ENCODE results near the gene NPW.

The NPW gene

GRCh38 chr16:2037115-2037514 is 17.5 kb downstream of the NPW start:
- no peak for DNase-seq

DNA sequence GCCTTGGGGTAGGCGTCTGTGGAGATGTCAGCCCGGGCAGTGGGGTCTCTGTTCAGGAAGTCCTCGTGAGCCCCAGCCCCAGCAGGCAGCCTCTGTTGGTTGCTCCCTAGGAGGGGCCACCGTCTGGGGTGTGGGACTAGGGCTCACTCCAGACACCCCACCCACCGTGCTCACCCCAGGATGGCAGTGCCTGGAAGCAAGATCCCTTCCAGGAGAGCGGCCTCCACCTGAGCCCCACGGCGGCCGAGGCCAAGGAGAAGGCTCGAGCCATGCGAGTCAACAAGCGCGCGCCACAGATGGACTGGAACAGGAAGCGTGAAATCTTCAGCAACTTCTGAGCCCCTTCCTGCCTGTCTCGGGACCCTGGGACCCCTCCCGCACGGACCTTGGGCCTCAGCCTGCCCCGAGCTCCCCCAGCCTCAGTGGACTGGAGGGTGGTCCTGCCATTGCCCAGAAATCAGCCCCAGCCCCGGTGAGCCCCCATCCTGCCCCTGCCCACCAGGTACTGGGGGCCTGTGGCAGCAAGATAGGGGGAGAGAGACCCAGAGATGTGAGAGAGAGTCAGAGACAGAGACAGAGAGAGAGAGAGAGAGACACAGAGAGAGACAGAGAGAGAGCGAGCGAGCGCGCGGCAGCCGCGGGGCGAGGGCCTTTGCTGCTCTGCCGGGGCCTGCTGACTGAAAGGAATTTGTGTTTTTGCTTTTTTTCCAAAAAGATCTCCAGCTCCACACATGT is 18.2 kb downstream of the NPW start:
- no peak for DNase-seq

- no peak for DNase-seq
Measured at GRCh38 chr16:2038382-2039231, 19.0 kb downstream of the NPW start.

DNA sequence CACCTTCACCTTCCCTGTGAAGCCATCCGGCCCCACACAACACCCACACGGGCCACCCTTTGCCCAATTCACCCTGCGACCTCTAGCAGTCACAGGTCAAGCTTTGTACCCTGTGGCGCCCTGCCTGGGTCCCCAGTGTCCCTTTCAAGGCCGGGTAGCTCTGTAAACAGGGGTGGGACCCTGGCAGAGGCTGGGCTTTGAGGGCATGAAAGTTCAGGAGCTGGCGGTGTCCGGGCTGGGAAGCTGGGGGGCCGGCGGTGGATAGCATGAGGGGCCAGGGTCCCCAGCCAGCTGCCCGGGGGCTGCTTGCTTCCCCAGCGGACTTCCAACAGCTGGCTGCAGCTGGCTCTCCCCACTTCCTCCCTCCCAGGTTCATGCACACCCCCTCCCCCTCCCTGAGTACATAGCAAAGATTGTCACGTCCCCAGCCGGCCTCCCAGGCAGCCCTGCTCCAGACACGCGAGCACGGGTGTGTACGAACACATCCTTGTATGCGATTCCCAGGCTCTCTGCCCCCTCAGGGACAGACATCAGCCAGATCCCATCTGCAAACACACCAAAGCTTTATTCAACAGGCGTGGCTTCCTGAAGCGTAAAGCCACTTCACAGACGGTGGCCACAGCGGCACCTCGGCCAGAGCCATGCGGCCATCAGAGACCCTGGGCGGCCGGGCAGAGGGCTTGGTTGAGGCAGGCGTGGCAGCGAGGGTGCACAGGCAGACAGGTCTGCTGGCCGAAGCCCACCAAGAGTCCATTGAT is 19.9 kb downstream of the NPW start:
- DNase-seq = no peak

DNA sequence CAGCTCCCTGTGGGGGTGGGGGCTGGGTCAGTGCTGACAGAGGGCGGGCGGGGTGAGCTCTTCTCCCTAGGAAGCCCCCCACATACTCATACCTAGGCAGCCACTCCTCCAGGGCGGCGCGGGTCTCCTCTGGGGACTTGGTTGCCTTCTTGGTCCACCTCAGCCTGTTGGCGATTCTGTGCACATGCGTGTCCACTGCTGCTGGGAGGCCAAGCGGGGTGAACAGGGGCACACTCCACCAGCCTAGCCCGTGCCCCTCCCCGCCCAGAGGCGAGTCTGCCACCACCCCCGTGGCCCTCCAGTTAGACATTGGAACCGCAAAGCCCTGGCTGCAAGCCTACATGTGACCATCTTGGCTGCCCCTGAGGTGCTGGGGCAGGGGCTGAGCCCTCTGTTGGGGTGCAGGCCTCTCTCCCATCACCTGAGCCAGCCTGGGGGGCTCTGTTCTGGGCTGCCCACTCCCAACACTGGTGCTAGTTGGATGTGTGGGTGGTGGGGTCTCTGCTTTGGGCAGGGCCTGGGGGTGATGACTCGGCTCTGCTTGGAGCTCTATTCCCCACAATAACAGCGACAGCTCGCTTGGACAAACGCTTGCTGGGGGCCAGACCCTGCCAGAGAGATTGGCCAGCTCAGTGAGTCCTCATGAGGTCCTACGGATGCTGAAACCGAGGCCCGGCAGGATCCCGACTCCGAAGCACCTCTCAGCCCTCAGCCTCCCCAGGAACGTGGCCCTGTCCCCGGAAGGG is 20.6 kb downstream of the NPW start:
- no peak for DNase-seq

- DNase-seq = no peak
Measured at GRCh38 chr16:2040787-2041522, 21.4 kb downstream of the NPW start.

DNA sequence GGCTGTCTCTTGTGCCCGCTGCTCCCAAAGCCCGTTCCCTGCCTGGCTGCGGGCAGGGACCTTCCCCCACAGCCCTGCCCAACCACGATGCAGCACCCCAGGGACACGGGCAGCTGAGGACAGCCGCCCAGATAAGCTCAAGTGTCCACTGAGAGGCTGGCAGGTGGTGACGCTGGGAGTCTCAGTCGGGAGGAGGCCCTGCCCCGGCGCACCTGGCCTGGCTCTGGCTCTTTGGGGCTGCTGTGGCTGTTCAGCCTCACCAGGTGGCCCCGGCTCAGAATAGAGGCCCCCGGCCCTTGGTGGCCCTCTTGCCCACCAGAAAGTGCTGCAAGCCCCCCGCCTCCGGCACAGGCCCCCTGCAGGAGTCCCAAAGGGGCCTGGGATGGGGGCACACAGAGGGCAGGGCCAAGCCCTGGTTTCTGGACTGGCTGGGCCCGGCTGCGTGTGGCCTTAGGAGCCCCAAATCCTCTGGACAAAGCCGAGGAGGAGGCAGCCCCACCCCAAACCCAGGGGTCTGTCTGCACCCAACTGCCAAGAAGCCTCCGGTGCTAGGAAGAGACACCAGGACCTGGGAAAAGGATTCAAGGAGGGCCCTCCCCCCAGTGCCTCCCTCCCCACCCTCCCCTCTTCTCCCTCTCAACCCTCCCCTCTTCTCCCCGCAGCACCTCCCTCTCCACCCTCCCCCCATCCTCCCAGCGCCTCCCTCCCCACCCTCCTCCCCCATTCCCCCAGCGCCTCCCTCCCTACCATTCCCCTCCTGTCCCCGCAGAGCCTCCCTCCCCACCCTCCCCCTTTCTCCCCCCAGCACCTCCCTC is 22.8 kb downstream of the NPW start:
- no peak for DNase-seq

DNA sequence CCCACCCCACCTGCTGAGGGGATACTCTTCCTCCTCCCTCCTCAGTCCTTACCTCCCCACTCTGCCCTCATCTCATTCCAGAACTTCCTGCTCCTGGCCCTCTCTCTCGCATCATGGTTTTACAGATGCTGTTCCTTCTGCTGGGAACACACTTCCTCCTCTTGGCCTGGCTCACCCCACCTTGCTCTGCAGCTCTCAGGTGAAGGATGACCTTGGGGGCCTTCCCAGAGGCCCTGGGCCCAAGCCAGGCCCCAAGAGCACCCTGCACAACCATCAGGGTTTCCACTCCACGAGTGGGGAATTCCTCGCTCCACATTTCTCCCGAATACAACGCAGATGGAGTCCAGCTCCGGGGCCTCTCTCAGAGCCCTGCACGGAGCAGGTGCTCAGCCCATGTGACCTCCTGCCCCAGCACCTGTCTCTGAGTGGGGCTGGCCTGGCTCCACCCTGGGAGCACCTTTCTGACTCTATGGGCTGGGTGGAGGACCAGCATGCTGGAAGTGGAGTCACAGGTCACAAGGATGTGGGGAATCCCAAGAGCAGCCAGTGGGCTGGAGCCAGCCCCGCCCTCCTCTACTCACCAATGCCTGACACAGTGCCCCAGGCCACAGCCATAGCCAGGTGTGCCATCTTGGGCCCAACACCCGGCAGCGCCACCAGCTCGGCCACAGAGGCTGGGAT is 23.5 kb downstream of the NPW start:
- no peak for DNase-seq

DNA sequence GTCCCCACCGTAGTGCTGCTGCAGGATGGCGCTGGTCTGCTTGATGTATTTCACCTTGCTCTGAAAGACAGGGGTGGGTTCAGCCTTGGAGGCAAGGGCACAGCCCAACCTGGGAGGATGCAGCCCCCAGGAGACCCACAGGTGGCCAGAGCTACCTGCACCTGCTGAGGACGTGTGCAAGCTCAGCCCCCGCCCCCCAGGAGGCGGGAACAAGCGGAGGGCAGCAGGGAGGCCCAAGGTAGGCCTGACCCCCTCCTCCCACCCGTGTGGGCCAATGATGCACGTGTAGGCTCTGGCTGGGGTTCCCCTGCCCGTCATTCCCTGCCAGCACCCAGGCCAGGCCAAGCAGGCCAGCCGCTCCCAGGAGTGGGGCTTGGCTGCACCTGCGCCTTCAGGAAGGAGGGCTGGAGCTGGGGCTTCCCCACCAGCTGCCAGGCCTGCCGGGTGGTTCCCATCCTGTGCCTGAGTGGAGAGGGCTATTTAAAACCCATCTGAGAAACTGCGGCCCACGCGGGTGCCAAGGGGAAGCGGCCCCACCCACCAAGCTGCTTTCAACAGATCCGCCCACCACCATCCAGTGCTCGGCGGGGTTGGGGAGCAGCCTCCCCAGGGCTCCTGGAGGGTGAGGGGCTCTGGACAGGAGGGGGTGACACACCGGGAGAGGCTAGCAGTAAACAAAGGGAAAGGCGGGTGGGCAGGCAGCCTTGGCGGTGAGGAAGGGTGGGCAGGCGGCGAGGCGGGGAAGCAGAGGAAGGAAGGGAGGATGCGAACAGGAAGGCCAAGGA is 24.3 kb downstream of the NPW start:
- peak; percentile 75 for DNase-seq

DNA sequence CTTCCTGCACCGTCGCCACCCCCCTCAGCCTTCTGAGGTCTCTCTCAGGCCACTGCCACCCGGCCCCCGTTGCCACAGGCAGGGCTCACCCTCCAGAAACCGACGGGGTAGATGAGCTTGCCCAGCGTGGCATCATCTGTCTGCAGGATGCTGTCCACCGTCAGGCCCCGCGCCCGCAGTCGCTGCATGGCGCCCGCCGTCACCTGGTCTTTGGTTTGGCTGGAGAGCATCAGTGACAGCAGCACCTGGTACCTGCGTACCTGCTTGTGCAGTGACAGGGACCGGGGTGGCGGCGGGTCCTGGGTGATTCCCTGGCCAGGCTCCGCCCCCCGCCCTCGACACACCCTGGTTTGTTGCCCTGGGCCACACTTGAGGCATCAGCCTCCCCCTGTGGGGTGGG is 25.0 kb downstream of the NPW start:
- no peak for DNase-seq

- no peak for DNase-seq
Measured at GRCh38 chr16:2045965-2046892, 26.6 kb downstream of the NPW start.

DNA sequence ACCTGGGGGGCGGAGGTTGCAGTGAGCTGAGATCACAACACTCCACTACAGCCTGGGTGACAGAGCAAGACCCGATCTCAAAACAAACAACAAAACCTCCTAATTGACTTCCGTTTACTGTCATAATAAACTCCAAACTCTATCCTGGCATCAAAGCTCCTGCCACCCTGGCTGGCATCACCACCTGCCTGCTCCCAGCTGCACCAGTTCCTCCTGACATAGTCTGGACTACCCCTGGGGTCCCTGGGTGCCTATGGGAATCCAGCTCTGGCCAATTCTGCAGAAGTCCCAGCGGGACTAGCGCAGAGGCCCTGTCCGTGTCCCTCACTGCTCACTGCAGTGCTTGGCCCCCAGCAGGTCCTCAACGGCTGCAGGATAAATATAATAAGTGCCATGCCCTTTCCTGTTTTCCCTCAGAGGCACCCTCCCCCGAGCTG is 27.3 kb downstream of the NPW start:
- DNase-seq = no peak

- DNase-seq = peak; percentile 97
Measured at GRCh38 chr16:2047330-2048115, 27.9 kb downstream of the NPW start, which contains the start of the genes NTHL1 and TSC2. Gene NTHL1 (minus strand): TSS chr16:2047834. CDS start chr16:2047823, 11 bp downstream. Gene TSC2 (plus strand): TSS chr16:2047985. CDS start chr16:2048616, 631 bp downstream.

DNA sequence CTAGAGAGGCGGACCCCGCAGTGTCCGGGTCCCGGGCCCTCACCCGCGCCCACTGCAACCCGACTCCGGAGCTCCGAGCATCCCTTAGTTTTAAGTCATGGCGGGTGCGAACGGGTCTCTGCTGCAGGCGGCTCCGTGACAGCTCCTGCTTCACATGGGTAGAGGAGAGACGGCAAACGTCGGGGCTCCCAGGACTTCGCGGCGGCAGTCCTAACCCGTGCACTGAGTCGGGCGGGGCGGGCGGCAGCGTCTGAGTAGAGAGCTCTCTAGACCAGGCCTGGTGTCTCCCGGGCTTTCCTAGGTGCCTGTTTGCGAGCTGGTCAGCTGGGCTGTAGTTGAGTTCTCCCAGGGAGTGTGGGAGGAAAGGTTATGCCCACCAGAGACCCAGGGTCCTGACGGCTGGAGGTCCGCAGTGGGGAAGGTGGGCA is 28.5 kb downstream of the NPW start:
- no peak for DNase-seq

GRCh38 chr16:2053211-2053610 is 33.6 kb downstream of the NPW start:
- no peak for DNase-seq

DNA sequence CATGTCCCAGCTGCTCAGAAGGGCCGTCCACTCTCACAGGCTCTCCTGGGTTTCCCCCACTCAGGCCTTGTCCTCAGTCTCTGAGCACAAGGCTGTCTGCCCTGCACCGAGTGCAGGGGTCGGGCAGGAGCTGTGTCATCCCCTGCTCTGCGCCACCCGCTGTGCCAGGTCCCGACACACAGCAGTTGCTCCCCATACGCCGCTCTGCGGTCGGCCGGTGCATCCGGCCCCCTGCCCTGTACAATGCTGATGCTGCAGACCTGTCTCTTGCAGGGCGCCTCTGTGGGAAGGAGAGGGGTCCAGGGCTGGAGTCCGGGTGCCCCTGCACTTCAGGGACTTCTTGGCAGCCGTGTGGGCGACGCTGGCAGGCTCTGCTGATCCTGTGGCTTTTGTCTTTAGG is 34.3 kb downstream of the NPW start:
- DNase-seq = no peak

DNA sequence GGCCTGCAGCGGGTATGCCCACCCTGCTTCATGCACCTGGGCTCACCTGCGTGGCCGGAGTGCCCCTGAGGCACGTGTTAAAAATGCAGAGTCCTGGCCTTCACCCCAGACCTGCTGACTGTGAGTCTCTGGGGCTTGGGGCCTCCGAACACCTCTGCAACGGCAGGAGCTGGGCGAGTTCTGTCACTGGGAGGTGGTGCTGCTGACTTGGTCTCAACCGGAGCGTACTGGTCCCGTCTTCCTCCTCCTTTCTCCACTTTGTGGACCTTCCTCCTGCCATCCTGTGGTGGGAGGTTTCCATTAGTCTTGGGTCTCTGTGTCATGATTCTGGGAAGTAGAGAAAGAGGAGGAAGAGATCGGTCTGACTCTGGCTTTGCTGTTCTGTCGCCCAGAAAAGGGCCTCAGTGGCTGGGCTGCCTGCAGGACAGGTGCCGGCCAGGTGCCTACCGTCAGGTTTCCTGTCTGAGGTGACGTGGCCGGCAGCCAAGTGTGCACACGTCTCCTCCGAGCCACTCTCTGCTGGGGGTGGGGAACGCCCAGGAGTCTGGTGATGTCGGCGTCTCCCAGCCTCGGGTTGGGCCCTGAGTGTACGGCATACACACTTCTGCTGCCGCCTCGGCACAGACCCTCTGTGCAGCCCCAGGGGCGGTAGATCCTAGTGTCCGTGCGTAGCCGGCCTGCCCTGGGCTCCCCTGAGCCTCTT is 35.1 kb downstream of the NPW start:
- DNase-seq = no peak

All from suppressor macrophage treated with lipopolysaccharide for 4 hours (primary cell).